NCI-H2196 (cell line): ENCODE data around the gene SOBP.
"Not testable (repeated sequence)": the region's sequence is repeated elsewhere in the genome, so short reads cannot be mapped to it uniquely, and the experiment has no call there.

Experiments used
- DNase-seq: peaks from one replicate; lab custom pipeline; 2025; ENCODE audit not compliant: unreplicated experiment; lab: John Stamatoyannopoulos, UW

Gene SOBP

DNA sequence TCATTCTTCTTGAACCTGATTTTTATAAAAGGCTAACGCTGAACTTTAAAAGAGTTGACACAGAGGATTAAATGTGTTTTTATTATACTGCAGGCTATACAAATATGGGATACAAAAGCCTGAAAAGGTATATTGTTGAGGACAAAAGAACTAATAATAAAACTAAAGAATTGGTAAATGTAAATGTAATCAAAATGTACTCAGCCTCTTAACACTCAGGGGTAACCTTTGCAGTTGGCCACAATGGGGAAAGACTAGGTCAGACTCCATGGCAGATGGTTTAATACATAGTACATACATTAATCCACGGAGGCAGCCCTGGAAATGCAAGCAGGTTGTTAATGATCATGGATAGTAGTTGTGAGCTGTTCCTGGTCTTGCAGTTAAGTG is 57.5 kb downstream of the SOBP start:
- no peak for DNase-seq

DNA sequence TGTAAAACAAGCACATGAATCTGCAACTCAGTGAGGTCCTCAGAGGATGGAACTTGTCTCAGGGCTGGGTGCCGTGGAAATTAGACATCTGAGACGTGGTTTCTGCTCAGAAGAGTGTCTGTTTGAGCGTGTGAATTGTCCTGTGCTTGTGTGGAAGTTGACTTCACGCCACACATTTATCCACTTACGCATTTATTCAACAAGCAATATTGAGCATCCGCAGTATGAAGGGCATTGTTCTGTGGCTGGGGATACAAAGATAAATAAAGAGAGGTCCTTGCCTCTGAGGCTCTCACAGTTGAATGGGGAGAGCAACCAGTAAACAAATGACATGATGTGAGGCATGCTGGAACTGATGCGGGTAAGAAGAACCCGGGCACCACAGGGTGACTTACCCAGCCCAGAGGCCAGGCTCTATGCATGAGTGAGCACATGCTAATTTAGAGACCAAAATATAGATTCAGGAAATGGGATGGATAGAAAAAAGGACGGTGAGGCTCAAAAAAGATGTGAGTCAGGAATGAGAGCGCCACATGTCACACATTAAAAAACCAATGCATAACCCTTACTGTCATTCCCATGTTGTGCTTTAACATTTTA is 60.4 kb downstream of the SOBP start:
- DNase-seq, result no peak

DNA sequence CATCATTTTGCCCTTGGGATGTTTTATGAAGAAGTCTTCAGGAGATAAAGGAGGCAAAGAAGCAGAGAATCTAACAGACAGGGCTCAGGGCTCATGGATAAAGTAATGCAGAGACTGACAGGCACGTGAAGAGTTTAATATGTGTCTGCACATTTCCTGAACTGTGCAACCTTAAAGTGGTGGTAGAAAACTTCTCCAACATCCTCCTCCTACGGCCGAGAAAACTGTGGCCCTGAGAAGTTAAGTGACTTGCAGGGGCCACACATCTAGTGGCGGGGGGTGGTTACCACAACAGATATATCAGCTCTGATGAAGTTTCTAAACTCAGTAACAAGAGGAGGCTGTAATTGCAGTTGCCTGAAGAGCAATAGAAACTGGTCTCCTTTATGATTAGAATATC is 61.0 kb downstream of the SOBP start:
- no peak for DNase-seq

DNA sequence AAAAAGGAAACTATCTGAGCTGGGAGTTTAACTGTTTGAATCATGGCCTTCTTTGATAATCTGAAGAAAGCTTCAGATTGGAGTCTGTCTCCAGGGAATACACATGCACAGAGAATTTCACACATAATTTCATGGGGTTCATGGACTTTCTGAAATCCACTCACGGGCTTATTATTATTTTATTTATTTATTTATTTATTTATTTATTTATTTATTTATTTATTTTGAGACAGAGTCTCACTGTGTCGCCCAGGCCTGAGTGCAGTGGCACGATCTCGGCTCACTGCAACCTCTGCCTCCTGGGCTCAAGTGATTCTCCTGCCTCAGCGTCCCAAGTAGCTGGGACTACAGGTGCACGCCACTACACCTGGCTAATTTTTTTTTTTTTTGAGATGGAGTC is 63.2 kb downstream of the SOBP start:
- DNase-seq, result not testable (repeated sequence)

DNA sequence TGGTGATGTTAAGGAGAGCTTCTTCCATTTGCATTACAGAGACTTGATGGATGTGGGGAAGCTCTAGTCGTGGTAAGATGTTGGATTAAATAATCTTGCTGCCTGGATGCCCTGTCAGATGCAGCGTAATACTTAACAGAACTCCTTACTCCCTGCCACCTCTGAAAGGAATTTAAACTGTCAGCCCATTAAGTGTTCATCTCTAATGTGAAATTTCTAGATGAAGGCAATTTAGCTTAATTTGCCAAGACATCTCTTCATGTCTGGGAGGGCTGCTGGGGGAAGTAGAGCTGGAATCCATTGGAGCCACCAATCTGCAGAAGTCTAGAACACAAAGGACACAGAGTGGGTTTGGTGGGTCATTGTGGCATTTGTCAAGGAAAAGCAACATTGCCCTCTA is 64.4 kb downstream of the SOBP start:
- DNase-seq, result no peak

DNA sequence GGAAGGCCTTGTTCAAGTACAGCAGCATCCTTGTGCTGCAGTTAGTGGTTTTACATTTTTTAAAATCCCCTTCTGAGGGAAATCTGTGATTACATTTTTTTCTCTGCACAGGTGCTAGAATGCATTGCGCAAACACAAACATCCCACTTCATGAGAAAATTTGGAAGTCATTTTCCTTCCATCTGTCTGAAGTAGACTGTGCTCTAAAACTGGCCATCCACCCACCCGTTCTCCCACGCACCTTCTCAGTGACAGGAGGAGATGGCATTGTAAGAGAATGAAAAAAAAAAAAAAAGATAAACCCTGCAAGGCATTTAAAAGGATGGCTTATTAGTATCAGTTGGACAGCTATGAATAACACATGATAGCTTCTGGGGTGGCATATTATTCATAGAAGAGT is 65.0 kb downstream of the SOBP start:
- no peak for DNase-seq

DNA sequence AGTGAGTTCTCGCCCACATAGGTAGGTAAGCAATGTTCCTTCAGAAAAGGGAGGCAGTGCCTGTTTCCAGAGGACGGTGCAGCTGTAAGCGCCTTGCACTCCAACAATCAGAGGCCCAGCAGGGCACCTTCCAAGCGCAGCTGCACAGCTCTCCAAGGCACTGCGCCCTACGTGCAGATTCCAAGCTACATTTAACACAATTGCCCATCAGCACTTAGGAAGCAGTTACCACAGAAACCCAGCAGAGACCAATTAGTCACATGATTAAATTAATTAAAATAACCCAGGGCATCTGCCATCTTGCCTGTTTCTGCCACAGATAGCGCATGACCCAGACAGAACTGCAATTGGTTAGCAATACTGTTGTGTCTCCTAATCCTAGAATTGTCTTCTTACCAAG is 65.5 kb downstream of the SOBP start:
- no peak for DNase-seq

DNA sequence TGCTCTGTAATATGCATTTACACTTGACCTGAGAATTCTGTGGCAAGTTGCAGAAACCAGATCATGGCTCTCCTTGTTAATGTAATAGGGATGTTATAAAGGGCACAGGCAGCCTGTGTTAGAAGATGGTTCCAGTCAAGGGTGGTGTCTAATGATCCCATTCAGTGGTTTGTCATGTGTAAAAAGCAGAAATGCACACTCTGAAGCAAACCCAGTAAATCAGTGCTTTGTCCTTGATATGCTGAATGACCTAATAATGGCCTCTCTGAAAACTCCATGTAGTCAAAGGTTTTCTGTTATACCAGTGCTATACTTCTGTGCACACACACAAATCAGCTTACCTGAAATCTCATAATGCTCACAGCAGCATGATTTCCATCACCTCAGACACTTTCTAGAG is 66.2 kb downstream of the SOBP start:
- no peak for DNase-seq

DNA sequence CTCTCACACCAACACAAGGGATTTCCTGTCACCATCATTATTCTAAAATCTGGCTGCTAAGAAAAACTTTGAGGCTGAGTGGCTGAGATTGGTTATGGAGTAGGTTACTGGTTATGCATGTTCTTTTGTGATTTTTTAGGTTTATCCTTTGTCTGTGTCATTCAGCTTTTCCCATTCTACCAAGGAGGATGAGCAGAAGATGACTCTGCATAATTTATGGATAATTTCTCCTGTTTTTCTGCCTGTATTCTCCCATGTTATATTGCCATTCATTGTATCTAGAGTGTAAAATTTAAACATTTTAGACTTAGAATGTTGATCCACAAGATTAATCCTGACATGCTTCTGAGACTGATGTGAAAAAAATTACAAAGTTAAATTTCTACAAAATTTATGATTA is 67.8 kb downstream of the SOBP start:
- DNase-seq, result no peak

DNA sequence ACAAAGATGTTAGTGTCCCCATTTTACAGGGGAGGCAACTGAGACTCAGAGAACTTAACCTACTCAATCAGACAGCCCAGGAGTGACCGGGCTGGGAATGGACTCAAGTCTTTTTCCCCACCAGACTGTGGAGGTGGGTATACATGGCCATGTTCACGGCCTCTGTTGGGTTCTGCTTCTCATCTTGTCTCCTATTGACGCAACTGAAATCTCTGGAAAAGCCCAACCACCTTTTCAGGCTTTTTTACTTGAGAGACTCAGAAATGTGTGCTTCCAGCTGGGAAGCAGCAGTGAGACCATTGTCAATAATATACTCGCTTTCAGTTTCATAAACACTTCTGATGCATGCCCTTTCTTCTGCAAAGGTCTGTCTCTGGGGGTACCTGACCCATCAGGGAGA is 70.7 kb downstream of the SOBP start:
- no peak for DNase-seq

DNA sequence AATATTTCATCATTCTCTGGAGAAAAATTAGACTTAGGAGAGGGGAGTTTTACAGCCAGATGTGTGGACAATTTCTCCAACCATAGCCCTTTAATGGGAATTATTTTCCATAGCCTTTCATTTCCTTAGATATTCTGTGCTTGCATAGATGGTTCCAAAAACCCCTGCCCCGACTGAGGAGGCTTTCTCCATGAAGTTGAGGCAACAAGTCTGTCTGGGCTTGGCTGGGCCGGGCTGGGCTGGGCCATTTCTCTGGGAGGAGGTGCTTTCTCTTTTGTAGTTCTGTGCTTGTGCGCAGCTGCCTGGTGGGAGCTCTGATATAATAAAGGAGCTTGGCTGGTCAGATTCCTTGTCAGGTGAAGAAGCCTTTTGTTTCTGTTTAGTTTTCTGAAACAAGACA is 71.4 kb downstream of the SOBP start:
- no peak for DNase-seq

DNA sequence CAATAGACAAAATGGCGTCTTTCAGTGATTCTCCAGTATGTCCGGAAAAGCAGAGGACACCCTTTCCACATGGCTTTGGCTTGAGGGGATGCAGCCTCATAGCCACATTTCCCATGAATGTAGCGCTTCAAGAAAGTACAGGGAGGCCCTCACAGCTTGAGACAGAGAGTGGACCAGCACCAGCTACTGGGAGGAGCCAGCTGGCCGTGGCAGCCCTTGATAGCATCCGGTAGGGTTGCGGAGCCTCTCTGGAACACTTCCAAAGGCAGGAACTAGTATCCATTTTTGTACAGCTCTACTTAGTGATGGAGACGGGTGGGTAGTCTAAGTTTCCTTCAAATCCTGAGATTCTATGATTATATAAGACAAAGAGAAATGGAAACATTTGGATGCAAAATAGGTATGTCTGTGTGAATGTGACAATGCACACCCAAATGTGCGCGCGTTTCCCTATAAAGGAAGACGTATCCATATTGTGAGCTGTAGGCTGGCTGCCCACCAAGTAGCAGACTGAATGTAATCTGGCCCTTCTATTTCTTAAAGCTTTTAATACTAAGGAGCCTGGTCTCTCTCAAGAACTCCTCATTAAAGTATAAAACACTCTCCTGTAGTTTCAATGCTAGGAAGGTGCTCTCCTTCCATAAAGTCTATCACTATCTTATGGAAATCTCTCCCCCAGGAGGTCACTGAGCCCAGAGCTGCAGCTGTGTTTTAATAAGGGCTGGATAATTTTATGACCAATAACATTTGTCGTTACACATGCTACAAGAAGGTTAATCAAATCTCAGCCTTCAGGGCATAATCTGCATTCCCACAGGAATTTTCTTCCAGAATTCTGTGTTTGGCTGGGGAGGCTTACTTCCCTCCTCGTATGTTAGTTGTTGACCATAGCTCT is 74.0 kb downstream of the SOBP start:
- DNase-seq, result no peak

DNA sequence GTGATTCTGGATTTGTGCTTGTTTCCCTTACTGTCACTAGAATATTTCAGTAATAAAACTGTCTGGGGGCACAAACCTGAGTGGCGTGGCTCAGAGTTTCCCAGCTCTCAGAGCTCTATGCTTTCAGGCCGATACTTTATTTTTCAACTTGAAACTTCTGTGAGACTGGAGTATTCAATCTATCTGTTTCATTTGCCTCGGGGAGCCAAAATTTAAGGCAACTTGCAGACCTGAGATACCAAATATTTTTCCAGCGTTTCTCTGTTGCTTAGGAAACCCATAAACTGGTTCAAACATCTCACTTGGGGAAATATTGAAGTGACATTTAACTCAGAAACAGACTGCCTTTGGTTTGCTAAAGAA is 74.7 kb downstream of the SOBP start:
- DNase-seq, result no peak

DNA sequence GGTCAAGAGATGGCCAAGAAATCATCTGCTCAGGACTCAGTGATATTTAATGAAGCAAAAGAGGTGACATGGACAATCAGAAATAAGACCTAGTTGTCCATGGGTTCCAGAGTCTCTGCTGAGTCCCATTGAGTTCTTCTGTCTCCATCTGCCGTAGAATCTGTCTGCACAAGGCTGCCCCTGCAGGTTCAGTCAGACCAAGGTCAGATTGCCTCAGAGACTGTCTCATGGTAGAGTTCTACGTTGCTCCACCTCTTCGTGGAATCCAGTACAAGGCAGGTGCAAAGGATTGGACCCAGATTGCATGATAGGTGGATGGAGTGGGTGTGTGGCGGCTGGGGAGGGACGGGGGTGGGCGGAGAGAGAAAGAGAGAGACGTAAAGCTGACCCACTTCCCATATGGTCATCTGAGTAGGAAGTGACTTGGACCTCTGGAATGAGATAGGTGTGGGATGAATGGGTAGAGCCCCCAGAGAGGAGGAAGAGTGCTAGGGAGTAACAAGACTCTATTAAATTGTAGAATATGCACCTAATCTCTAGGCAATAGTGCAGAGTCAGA is 75.3 kb downstream of the SOBP start:
- no peak for DNase-seq

DNA sequence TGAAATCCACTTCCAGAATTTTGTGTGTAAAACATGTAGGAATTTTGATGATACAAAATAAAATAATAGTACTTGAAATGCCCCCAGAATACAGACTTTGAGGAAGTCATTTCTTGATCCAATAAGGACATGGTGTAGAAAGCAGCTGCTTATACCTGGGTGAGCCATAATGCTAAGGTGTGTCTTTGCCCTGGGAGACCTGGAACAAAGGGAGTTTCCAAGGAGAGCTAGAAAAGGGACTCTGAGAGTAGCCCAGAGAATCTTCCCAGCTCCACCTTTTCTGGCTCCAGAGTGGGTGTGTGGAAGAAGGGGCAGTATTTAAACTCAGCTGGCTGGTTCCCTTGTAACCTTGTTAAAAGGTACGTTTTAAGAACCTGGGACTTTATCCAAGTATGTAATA is 77.7 kb downstream of the SOBP start:
- DNase-seq, result no peak

DNA sequence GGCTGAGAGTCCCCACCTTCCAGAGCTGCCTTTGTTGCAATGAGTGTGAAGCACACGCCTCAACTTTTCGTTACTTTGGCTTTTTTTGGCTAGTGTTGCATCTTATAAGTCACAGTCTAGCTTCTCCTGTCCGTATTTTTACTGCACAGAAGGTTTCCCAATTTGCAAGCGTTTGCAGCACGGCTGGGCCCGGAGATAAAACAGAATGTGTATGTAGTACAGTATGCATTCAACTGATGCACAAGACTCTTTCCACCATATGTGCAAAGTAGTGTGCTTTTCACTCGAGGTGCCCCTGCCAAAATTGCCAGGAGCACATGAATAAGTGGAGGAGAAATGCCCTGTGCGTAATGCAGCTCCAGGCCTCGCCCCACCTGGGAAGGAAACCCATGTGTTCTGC is 79.6 kb downstream of the SOBP start:
- no peak for DNase-seq

DNA sequence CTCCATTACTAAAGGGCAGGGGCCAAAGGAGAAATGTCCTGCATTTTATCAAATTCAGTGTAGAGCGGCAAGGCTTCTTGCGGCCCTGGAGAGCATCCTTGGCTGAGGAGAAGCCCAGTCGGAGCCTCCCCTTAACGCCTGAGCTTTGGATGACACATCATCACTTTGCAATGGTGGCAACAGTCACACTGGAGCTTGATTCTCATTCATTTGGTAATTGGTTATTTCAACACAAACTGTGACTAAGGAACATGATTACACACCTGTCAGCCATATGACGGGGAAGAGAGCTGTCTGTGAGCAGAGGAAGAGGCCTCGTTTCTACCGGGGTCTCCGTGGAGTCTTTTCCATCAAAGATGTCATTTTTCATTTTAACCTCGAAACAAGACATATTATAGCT is 81.4 kb downstream of the SOBP start:
- DNase-seq, result no peak

DNA sequence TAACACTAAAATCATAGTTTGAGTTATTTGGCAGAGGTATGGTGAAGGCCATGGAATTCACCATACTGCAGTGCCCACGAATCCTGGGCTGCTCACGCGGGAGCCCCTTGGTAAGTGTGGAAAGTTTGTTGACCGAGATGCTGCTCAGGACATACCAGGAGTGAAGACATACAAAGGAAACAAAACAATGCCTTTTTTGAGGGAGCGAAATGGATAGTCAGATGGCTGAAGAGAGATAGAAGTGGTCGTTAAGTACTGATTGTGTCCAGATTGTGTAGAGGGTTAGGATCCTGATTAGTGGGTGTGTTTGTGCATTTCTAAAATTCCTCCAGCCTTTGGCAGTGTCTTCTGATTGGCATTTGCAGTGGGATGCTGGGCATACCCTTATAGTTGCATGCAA is 83.0 kb downstream of the SOBP start:
- no peak for DNase-seq

DNA sequence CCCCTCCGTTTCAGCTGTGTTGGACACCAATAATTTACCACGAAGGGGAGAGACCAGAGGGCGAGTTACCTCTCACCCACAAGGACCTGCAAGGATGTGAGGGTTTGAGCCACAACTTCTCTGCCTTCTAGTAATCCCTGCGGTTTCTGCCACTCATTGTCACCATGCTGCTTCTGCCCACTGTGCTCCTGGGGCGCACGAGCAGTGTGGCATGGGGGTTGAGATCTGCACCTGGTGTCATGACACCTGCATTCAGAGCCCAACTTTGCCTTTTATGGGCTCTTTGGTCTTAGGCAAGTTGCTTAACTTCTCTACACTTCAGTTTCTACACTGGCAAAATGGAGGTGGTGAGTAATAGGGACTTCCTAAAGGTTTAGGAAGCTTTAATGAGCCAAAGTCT is 84.9 kb downstream of the SOBP start:
- no peak for DNase-seq

DNA sequence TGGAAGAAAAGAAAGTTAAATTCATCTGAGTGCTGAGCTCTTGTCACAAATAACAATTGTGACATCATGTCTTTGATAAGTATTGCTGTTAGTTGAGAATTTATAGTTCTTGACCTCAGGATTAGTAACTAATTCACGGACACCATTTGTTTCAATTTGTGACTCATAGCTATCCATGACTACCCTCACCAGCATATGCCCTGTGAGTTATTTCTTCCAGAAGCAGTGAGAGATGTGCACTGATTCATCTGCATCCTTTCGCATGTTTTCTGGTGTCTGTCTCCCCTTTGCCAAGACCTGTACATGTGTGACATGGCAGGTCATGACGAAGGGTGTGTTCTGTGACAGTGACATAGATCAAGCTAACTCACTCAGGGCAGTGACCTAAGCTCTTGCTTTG is 86.9 kb downstream of the SOBP start:
- DNase-seq, result no peak

DNA sequence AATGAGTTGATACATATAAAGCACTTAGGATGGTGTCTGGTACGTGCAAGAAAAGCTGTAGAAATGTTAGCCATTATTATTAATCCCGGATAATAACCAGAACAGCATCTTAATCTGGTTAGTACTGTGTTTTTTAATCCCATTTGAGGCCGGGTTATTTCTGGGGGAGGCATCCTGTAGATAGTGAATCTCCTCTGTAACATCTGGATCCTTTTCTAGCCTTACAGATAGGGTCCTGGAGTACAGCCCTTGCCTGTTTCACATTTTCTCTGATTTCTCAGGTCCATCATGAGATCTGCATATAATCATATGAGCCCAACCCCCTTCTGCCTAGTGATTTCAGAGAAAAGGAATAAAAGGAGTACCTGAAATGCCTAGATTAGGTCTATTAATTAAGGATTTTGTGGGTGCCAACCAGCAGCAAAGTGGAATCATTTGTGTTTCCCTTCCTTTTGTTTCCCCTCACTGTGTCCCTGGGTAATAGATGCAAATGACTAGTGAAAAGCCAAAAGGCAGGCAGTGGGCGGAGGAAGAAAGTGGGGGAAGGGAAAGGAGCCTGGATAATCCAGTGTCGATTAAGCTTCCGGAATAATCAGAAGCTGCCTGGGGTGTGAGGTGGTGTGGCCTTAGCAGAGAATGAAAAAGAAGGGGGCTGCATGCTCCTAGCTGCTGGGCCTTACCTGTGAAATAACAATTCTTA is 88.9 kb downstream of the SOBP start:
- DNase-seq, result no peak

DNA sequence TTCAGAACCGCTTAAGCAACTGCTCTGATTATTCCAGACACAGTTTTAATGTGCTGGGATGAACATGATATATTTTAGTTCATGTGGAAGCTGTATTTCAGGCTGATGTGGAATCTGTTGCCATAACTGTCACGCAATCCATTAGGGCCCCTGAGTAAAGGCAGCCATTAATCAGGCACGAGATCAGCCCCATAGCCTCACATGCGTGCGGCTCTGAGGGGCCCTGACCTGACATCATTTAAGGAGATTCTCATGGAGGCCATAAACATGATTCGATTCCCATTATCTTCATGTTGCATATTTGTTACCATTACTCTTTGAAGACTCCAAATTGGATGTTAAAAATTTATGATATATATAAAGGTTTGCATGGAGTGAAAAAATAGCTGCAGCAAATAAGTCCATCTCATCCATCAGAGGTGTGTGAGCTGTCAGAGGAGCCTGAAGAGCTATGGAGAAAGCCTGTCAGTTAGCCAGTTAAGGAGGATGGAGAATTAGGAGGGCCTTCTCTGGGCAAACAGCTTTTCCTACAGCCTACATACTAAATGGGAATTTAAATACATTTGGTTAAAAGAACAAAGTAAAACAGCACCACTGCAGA is 89.6 kb downstream of the SOBP start:
- DNase-seq, result no peak
